Measurements from ENCODE around the gene USP47. TPM values are rescaled to one million over a fixed set of nuclear protein-coding genes. Genes with fewer than 3 reads are reported as not detected.

USP47 gene
- total RNA-seq, 2 experiments from 2014 or later: 42.2 to 44.1 TPM

- no peak overlapping the region for H2AFZ ChIP-seq (ENCODE audit: low read length)
- H3K4me2 ChIP-seq (ENCODE audit: low read length): no peak overlapping the region
- TF ChIP-seq EZH2phosphoT487 (IDR thresholded peaks at IDR 0.05; ENCODE audit: borderline replicate concordance, low read depth, low read length) (no peak), CTCF (conservative IDR thresholded peaks at IDR 0.05; ENCODE audit: low read length) (no peak)
- H3K27ac ChIP-seq (ENCODE audit: low read depth, low read length, poor library complexity, severe bottlenecking): no peak overlapping the region
- ChIA-PET POLR2A (no interaction called here), CTCF (ENCODE audit: unreplicated experiment) (no interaction called here)
- H3K79me2 ChIP-seq (ENCODE audit: insufficient read depth, low read depth, low read length): no peaks in the 10 kb centered on the region
- H3K9me2 ChIP-seq (ENCODE audit: insufficient read depth, low read length): 0 out of 2 replicates have a peak, but pooled peaks cover 4% of the 10 kb centered on the region
- H4K20me1 ChIP-seq (ENCODE audit: insufficient read depth, low read length): no peaks in the 10 kb centered on the region
- DNase-seq (ENCODE audit: low spot score): no peak
- BruUV-seq (replicated peaks): no TSS peak
- peaks cover 8% of the 10 kb centered on the region; the same call in 1 of the 2 replicates for H3K36me3 ChIP-seq (ENCODE audit: insufficient read depth, low read length)
- H3K9me3 ChIP-seq (ENCODE audit: low read length): no peaks in the 10 kb centered on the region
- intact Hi-C loops (cut with micrococcal nuclease; ENCODE audit: unreplicated experiment): no loop called here
- H3K4me3 ChIP-seq (ENCODE audit: low read depth, low read length, poor library complexity, severe bottlenecking): no peak overlapping the region
- H3K4me1 ChIP-seq (ENCODE audit: insufficient read depth, low read length, poor library complexity, severe bottlenecking): no peaks in the 10 kb centered on the region
Observed at GRCh38 chr11:11916981-11917399, 75.2 kb downstream of the USP47 start.

- ChIA-PET CTCF (ENCODE audit: unreplicated experiment) (no interaction called here), POLR2A (no interaction called here)
- no TSS peak for BruUV-seq (replicated peaks)
- peaks cover 4% of the 10 kb centered on the region; the same call in 1 of the 2 replicates for H4K20me1 ChIP-seq (ENCODE audit: insufficient read depth, low read length)
- no peak for DNase-seq (ENCODE audit: low spot score)
- peaks cover 61% of the 10 kb centered on the region for H3K36me3 ChIP-seq (ENCODE audit: insufficient read depth, low read length)
- peaks cover 8% of the 10 kb centered on the region for H3K4me1 ChIP-seq (ENCODE audit: insufficient read depth, low read length, poor library complexity, severe bottlenecking)
- H3K9me2 ChIP-seq (ENCODE audit: insufficient read depth, low read length): no peaks in the 10 kb centered on the region
- 0 out of 2 replicates have a peak, but pooled peaks cover 6% of the 10 kb centered on the region for H3K9me3 ChIP-seq (ENCODE audit: low read length)
- H2AFZ ChIP-seq (ENCODE audit: low read length): no peak overlapping the region
- no peaks in the 10 kb centered on the region for H3K79me2 ChIP-seq (ENCODE audit: insufficient read depth, low read depth, low read length)
- intact Hi-C loops (cut with micrococcal nuclease; ENCODE audit: unreplicated experiment): no loop called here
- no peak overlapping the region for H3K27ac ChIP-seq (ENCODE audit: low read depth, low read length, poor library complexity, severe bottlenecking)
- TF ChIP-seq CTCF (conservative IDR thresholded peaks at IDR 0.05; ENCODE audit: low read length) (no peak), EZH2phosphoT487 (IDR thresholded peaks at IDR 0.05; ENCODE audit: borderline replicate concordance, low read depth, low read length) (no peak)
- H3K4me2 ChIP-seq (ENCODE audit: low read length): no peak overlapping the region
- H3K4me3 ChIP-seq (ENCODE audit: low read depth, low read length, poor library complexity, severe bottlenecking): no peak overlapping the region
Observed at GRCh38 chr11:11923828-11924227, 82.1 kb downstream of the USP47 start.

- no peak for TF ChIP-seq CTCF (conservative IDR thresholded peaks at IDR 0.05; ENCODE audit: low read length)
- TF ChIP-seq EZH2phosphoT487 (IDR thresholded peaks at IDR 0.05; ENCODE audit: borderline replicate concordance, low read depth, low read length): no peak
- H3K4me1 ChIP-seq (ENCODE audit: insufficient read depth, low read length, poor library complexity, severe bottlenecking): peaks cover 8% of the 10 kb centered on the region
- intact Hi-C loops (cut with micrococcal nuclease; ENCODE audit: unreplicated experiment): loop anchor here (5.0 to 10.0 kb wide), 2 partner anchors 55 to 112 kb away; no protein-coding TSS in a partner anchor
- H4K20me1 ChIP-seq (ENCODE audit: insufficient read depth, low read length): peaks cover 4% of the 10 kb centered on the region; the same call in 1 of the 2 replicates
- no peaks in the 10 kb centered on the region for H3K9me2 ChIP-seq (ENCODE audit: insufficient read depth, low read length)
- ChIA-PET CTCF (ENCODE audit: unreplicated experiment) (no interaction called here), POLR2A (no interaction called here)
- H3K4me2 ChIP-seq (ENCODE audit: low read length): no peak overlapping the region
- H3K4me3 ChIP-seq (ENCODE audit: low read depth, low read length, poor library complexity, severe bottlenecking): no peak overlapping the region
- H2AFZ ChIP-seq (ENCODE audit: low read length): no peak overlapping the region
- no peaks in the 10 kb centered on the region for H3K79me2 ChIP-seq (ENCODE audit: insufficient read depth, low read depth, low read length)
- no peak overlapping the region for H3K27ac ChIP-seq (ENCODE audit: low read depth, low read length, poor library complexity, severe bottlenecking)
- BruUV-seq (replicated peaks): no TSS peak
- H3K36me3 ChIP-seq (ENCODE audit: insufficient read depth, low read length): peaks cover 85% of the 10 kb centered on the region
- 0 out of 2 replicates have a peak, but pooled peaks cover 6% of the 10 kb centered on the region for H3K9me3 ChIP-seq (ENCODE audit: low read length)
- no peak for DNase-seq (ENCODE audit: low spot score)
Observed at GRCh38 chr11:11929920-11930319, 88.1 kb downstream of the USP47 start.
